ENCODE measurements around the gene SPON1.
"Not testable (repeated sequence)": the region's sequence is repeated elsewhere in the genome, so short reads cannot be mapped to it uniquely, and the experiment has no call there.

SPON1 gene

GRCh38 chr11:13962562-13963168, at the start of gene SPON1:
Gene SPON1, plus strand, starts transcription at chr11:13962723. Its CDS starts 182 bp downstream, at chr11:13962905.
- DNase-seq (ENCODE audit: low read depth in 2 of 2), result no peak

- no peak for DNase-seq (ENCODE audit: low read depth in 2 of 2)
These were observed 45.3 kb upstream of the SPON1 start for GRCh38 chr11:13917264-13917663.

- DNase-seq (ENCODE audit: low read depth in 2 of 2), result no peak
These were observed 44.6 kb upstream of the SPON1 start for GRCh38 chr11:13917904-13918303.

- no peak for DNase-seq (ENCODE audit: low read depth in 2 of 2)
These were observed 41.8 kb upstream of the SPON1 start for GRCh38 chr11:13920756-13921155.

GRCh38 chr11:13921545-13921944, 41.0 kb upstream of the SPON1 start:
- DNase-seq (ENCODE audit: low read depth in 2 of 2), result no peak

GRCh38 chr11:13923182-13923581, 39.3 kb upstream of the SPON1 start:
- DNase-seq (ENCODE audit: low read depth in 2 of 2), result no peak

- no peak for DNase-seq (ENCODE audit: low read depth in 2 of 2)
These were observed 38.5 kb upstream of the SPON1 start for GRCh38 chr11:13923716-13924650.

- DNase-seq (ENCODE audit: low read depth in 2 of 2), result no peak
These were observed 37.7 kb upstream of the SPON1 start for GRCh38 chr11:13924801-13925327.

GRCh38 chr11:13926366-13926765, 36.2 kb upstream of the SPON1 start:
- DNase-seq (ENCODE audit: low read depth in 2 of 2), result not testable (repeated sequence)

- no peak for DNase-seq (ENCODE audit: low read depth in 2 of 2)
These were observed 35.5 kb upstream of the SPON1 start for GRCh38 chr11:13926981-13927380.

GRCh38 chr11:13927481-13927880, 35.0 kb upstream of the SPON1 start:
- DNase-seq (ENCODE audit: low read depth in 2 of 2), result no peak

GRCh38 chr11:13928566-13929251, 33.8 kb upstream of the SPON1 start:
- DNase-seq (ENCODE audit: low read depth in 2 of 2), result no peak

GRCh38 chr11:13929395-13929891, 33.1 kb upstream of the SPON1 start:
- DNase-seq (ENCODE audit: low read depth in 2 of 2), result no peak

- no peak for DNase-seq (ENCODE audit: low read depth in 2 of 2)
These were observed 31.2 kb upstream of the SPON1 start for GRCh38 chr11:13931356-13931755.

- DNase-seq (ENCODE audit: low read depth in 2 of 2), result not testable (repeated sequence)
These were observed 25.4 kb upstream of the SPON1 start for GRCh38 chr11:13937154-13937553.

- DNase-seq (ENCODE audit: low read depth in 2 of 2), result not testable (repeated sequence)
These were observed 23.7 kb upstream of the SPON1 start for GRCh38 chr11:13938829-13939228.

GRCh38 chr11:13939961-13940906, 22.3 kb upstream of the SPON1 start:
- DNase-seq (ENCODE audit: low read depth in 2 of 2), result no peak

- no peak for DNase-seq (ENCODE audit: low read depth in 2 of 2)
These were observed 21.6 kb upstream of the SPON1 start for GRCh38 chr11:13940907-13941256.

GRCh38 chr11:13941775-13942174, 20.7 kb upstream of the SPON1 start:
- no peak for DNase-seq (ENCODE audit: low read depth in 2 of 2)

GRCh38 chr11:13942378-13942777, 20.1 kb upstream of the SPON1 start:
- no peak for DNase-seq (ENCODE audit: low read depth in 2 of 2)

- DNase-seq (ENCODE audit: low read depth in 2 of 2), result no peak
These were observed 19.5 kb upstream of the SPON1 start for GRCh38 chr11:13942971-13943381.

All from stimulated activated CD8-positive, alpha-beta memory T cell treated with anti-CD3 and anti-CD28 coated beads, Interleukin-2, amount 100 ng/mL, for 1 hour (primary cell).